22Rv1 (cell line): ENCODE data around the gene PLA2G2D.

Experiments used
- CTCF ChIP-seq: fragments of 450-650 bp; IDR thresholded peaks from 2 replicates; pipeline ENCODE4 v1.5.1; 2017; ENCODE audit warnings: mild to moderate bottlenecking
- ZFX ChIP-seq: fragments of 450-650 bp; IDR thresholded peaks from 2 replicates; pipeline ENCODE4 v1.6.1; 2017; ENCODE audit warnings: antibody characterized with exemption, borderline replicate concordance

- TF ChIP-seq CTCF (no peak), ZFX (no peak)
Observed at GRCh38 chr1:20123722-20124455, 4.6 kb upstream of the PLA2G2D start.
